SIG-M5 treated with dmso at 0.1 percent for 504 hours (cell line): ENCODE measurements around the gene GRIK2.
"Not testable (repeated sequence)": the region's sequence is repeated elsewhere in the genome, so short reads cannot be mapped to it uniquely, and the experiment has no call there.

Experiments used
- DNase-seq: peaks from one replicate; lab custom pipeline; 2025; ENCODE audit not compliant: unreplicated experiment; lab: John Stamatoyannopoulos, UW

The GRIK2 gene

DNA sequence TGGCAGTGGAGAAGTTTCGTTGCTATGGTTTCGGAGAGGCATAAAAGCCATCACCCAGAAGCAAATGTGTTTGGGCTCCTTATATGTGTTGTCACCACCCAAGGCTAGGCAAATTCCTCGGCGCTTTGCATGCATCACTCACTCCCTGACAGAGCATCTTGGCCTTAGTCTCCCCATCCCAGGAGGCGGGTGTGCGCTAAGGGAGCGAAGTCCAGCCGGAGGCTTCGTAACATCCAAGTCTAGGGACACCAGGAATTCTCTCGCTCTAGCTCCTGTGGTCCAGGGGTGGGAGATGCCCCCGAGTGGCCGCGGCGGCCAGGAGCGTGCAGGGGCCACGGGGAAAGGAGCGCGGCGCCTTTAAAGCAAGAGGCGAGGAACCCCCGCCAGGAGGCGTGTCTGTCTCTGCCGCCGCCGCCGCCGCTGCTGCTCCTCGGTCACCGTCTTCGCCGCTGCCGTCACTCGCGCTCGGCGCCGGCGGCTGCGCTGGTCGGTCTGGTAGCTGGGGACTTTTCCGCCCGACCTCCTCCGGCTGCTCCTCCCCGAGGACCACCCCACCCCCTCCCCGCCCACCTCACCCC lies at the start of gene GRIK2:
GRIK2 (plus strand) TSS at position 458 of the 578 bp plus-strand sequence.
- DNase-seq: peak; percentile 19

DNA sequence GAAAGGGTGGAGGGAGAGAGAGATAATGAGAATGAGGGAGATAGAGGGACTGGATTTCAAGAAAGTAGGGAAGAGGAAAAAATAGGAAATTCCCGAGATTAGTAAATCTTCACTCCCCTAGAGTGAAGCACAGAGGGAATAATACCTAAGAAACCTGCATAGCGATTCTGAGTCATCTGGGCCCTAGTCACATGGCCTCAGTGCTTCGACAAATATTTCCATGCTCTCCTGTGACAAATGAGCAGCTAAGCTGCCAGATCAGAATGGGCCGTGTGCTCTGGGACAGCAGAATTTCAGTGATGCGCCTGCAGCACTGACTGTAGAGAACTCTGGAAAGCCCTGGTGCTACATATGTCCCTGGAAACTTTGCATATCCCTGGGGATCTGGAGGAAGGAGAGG lies 48.6 kb upstream of the GRIK2 start:
- no peak for DNase-seq

DNA sequence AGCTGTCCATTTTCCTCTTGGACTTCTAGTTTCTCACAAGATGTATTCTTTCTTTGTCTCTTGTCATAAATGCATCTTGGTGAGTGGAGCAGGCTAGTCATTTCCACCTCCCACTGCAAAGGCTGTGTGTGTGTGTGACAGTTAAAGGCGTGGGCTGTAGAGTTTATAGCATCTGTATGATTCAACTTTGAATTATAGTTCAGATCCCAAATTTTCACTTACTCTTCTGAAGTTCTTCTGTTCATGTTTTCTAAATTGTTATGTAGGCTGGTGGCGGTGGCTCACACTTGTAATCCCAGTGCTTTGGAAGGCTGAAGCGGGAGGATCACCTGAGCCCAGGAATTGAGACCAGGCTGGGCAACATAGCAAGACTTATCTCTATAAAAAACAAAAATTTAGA lies 44.7 kb upstream of the GRIK2 start:
- no peak for DNase-seq

DNA sequence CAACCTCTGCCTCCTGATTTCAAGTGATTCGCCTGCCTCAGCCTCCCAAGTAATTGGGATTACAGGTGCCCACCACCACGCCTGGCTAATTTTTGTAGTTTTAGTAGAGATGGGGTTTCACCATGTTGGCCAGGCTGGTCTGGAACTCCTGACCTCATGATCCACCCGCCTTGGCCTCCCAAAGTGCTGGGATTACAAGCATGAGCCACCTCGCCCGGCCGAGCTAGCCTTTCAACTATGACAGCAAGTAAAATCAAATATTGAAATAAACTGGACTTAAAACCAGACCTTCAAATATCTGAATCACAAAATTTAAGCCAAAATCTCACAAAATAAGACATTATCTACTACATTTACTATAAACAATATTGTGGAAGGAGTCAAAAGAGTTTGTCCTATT lies 42.9 kb upstream of the GRIK2 start:
- DNase-seq: not testable (repeated sequence)

DNA sequence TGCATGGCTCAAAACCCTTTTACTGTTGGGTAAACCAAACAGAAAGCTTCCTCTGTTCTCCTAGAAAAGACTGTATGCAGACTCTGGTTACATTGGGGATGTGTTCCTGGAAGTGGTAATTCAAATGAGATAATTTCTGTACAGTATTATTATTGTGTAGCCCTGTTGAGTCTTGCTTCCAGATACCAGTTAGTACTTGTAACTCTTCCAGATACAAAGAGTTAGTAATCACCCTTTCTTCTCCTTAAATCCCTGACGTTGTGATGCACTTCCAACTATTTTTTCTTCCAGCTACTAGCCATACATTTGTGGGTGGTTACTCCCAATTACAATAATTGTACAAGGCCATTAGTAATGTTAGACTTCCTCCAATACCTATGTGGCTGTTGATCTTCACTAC lies 42.3 kb upstream of the GRIK2 start:
- no peak for DNase-seq

DNA sequence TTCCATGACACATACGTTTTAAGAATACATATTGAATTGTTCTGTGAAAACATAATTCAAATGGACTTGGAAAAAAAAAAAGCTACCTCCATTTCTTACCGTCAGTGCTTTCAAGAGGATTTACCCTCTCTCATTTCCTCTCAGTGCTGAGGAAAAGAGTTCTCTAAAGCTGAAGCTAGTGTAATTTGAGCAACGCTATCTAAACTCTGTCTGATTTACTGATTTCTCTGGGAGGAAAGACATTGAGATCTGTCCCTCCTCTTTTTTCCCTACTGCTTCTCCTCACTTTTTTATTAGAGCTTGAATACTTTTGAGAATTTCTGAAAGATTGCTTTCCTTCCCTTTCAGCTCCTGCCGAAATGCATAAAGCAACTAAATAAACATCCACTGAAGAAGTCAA lies 41.2 kb upstream of the GRIK2 start:
- no peak for DNase-seq

DNA sequence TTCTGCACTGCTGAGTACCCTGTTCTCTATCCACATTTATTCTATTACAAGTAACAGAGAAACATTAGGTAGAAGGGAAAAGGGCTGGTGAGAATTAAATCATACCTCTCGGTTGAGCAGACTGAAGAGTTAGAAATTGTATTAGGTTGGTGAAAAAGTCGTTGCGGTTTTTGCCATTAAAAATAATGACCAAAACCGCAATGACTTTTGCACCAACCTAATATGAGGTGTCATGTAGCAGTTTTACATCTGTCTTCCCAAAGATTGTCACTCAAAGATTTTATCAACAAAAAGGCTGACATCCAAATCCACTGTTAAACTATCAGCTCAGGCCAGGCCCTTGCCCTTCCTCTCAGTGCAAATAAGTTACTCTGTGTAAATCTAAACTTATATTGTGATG lies 28.3 kb upstream of the GRIK2 start:
- no peak for DNase-seq

DNA sequence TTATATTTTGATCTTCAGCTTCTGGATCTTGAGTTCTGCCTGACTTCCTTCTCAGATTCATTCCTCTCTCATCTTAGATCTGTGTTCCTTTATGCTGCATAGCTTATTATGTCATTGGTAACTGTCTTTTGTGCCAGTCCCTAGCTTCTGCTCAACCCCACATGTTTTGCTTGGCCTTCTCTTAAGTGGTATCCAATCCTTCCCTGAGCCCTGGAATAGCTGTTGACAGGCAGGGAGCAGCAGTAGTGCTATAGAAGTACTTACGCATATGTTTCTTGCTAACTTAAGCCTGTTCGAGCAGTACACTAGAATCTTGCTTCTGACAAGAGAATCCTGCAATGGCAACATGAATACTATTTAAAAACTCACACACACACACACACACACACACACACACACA lies 13.6 kb upstream of the GRIK2 start:
- DNase-seq: no peak

DNA sequence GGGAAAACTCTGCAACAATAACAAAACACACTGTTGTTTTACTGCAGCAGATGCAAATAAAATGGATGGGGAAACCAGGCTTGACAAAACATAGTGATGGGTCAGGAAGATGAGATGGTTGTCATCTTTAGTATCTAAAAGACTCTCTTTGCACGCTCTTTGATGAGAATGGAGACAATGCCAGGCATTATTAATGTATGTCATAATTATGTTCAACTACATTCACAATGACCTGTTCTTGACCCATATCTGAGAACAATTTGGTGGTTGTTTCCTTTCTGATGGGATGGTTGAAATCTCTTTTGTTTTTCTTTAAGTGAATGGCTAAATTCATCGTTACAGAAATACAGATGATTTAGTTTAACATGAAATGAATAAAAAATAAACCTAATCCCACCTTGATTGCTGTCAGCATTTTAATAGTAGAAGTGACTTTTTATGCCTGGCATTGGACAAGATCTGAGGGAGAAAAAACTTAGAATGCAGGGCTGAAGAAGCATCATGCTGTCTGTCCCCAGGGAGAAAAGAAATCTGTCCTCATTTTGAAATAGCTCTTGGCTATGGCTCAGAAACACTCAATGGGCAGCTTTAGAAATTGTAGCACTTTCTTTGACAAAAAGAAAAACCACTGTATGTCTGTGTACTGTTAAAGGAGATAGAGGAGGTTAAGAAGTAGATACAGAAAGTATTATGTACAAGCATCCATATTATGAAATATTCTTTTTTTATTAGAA lies 12.4 kb upstream of the GRIK2 start:
- DNase-seq: no peak

DNA sequence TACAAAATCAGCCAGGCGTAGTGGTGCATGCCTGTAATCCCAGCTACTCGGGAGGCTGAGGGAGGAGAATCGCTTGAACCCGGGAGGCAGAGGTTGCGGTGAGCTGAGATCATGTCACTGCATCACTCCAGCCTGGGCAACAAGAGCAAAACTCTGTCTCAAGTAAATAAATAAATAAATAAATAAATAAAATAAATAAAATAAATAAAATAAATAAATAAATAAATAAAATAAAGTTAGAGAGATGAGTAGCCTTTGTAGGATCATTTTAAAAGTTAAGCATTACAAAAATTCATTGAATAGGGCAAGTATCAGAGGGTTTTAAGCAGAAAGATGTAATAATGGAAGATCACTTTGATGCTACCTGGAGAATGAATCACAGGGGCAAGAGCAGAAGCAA lies 9.8 kb upstream of the GRIK2 start:
- DNase-seq: not testable (repeated sequence)

DNA sequence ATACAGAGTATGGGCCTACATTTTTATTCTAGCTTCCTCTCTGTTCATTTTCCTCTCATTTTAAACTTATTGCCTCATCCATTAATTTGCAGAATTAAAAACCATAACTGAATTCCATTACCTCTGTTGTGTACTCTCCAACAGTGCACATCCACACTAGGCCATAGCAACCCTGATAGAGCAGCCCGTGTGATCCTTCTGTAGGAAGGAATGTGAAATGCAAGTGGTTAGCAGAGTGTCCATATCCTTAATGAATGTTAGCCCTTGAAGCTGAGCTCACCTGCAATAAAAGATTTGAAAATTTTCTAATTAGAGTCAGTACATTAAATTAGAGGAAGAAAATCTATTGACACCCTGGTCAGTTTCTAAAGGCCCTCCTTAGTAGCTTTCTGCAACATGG lies 6.5 kb upstream of the GRIK2 start:
- DNase-seq: no peak

DNA sequence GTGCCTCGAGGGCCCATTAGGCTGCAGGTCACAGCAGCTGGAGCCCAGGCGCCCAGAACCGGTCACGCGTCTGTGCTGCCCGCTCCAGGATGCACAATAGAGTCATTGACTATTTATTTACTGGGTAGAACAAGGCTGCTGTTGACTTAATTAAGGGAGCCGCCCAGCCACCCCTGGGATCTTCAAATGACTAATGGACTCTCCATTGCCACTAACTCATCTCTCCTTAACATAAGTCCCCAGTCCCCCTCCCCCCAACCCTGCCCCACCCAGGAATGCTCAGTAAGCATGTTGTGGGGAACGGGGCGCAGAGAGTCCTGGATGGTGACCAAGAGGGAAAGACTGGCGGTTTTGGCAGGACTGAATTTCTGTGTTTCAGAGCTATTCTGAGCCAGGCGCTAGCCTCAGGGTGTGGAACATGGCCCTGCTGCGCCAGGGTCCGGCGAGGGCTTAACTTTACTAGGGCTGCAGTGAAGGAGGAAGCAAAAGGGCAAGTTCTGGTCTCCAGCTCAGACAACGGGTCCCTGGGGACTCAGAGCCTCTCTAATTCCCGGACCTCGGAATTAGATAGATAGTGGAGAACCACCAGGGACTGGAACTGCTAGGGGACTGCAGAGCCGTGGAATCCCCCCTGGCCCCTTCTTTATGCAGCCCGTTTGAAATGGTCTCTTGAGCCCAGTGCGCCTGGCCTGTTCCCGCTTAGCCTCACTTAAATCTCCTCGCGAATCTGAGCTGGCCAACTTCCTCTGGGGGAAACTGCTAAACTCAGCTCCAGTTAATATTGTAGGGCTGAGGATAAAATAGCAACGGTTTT lies 1.5 kb upstream of the GRIK2 start:
- DNase-seq: no peak

DNA sequence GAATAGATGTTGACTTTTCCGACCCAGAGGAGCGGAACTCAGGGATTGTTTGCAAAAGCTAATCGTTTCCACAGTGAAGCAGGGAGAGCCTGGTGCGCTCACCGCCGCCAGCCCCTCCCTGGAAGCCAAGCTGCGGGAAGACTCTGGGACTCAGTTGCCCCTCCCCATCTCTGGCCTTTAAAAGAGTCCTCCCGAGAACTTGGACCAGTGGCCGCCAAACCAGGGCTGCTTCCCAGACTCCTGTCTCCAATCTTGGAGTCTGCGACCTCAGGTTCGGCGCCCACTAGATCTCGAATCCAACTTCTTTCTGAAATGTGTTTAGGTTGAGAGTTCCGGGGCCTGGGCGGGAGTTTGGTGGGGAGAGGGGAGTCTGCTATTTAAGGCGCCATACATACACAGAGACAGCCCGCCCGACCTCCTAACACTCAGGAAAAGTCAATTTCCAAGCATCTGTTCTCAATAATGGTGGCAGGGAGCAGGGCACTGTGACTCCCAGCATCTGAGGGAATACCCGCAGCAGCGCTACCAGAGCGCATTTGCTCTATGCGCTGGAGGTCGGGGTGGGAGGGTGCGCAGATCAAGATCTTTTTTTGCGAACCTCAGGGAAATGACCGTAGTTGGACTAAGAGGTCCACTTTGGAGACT lies 800 bp upstream of the GRIK2 start:
- DNase-seq: no peak

DNA sequence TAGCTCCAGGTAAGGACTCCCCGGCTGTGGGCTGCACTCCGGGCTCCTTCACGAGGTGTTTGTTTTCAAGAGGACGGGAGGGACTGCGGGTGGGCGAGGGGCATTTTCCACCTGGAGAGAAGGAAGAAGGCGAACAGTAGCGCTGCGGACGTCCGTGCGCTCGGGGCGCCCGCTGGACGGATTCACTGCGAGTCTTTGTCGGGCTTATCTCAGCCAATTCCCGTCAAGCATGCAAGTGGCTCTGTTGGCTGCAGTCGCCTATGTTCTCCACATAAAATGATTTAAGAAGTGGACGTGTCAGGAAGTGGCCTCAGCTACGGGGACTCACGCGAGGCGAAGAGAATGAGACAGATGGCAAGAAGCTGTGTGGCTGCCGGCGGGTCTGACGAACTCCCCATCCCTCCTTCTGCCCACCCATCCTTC lies 332 bp downstream of the GRIK2 start:
- DNase-seq: no peak

DNA sequence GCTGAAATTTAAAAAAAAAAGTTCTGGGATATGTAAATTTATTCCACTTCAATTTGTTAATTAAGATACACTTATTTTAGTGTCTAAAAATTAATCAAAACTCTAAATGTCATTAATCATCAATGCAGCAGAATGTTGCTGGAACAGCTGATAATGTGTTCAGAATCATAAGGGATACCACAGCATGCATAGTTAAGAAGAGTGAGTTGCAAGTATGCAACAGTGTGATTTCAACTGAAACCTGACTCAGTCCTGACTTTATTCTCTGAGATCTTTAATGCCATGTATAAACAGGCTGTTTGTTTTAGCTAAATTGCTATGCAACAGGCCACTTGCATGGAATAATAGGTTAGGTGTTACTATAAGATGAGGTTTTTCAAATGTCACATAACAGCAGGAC lies 1.4 kb downstream of the GRIK2 start:
- no peak for DNase-seq

DNA sequence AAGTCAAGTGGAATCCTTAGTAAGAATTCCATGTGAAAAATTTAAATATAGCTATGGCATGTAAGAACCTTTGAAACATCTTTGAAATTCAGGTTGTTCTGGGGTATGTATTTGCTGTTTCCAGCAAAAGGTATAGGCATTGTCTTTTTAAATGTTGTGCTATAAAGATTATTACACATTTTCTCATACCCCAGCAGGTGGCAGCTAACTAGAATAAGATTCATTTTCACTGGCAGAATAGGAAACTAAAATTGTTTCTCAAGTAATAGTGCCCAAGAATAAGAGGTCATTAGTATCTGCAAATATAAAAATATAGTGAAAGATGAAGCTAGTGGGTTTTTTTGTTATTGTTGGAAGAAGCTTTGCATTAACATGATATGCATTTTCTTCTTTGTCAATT lies 1.8 kb downstream of the GRIK2 start:
- peak; percentile 16 for DNase-seq

DNA sequence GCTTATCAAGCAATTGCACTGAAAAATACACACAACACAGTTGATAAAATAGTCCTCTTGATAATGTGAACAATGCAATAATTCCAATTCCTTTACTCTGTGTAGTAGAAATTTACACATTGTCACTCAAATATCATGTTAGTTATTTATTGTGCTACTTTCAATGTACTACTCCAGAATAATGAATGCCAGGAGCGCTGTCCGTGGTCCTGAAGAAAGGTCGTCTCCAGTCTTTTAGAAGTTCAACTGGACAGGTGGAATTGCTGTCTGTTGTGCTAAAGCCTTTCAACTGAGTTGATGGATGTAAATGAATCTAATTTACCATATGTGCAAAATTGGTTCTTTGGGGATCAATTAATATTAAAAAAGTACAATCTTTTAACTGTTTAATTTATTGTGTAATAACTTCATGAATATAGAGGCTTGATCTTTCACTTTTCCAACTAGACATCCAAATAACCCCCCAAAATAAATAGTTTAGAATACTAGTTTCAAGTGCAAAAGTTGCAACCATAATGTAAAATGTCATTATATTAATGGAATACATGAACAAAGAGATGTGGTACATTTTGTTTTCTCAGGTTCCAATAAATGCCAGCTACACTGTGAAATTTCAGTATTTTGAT lies 3.2 kb downstream of the GRIK2 start:
- peak; percentile 49 for DNase-seq

DNA sequence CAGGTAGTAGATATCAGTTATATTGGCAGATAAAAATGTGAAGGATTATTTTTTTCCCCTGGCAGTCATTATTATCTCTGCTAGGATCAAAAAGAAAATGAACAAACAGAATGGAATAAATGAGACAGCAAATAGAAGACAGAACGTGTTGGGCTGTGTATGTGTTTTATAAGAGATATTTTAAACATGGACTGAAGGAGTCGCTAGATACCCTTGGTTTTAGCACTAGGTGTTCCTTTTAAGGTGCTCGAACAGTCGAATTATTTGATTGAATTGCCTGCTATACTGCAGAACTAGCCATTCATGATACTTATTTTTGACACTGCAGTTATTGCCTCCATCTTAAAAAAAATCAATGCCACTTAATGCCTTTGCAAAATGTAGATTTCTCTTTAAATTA lies 3.7 kb downstream of the GRIK2 start:
- peak; percentile 27 for DNase-seq

DNA sequence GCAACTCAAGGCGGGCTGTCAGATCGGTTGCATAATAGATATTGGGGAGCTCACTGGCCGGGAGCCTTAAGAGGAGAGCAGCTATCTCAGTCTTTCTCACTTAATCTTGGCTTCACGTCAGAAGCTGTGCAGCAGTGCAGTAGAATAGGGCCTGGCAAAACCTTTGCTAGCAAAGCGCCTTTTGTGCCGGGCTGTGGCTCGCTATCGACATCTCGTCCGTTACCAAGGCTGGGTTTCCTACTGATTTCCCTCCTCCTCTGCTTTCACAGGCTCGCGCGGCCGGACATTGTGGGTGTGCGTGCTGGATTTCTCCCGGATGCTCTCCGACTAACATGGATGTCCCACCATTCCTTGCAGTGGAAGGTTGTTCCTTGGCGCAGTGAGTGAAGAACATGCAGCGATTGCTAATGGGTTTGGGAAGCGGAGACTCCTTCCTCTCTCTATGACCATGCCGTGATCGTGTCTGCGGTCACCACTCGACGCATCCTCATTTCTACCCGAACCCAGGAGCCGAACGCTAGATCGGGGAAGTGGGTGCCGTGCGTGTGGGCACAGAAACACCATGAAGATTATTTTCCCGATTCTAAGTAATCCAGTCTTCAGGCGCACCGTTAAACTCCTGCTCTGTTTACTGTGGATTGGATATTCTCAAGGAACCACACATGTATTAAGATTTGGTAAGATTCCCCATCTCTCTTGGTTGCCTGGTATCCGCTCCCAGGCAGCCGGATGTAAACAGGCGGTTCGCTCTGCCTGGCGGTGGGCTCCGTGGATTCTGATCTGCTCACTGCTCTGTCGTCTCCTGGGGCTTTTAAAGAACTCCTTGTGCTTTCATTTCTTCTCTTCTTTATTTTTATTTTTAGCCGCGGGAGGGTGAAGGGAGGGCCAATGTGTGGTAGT lies 5.5 kb downstream of the GRIK2 start:
- DNase-seq: no peak

DNA sequence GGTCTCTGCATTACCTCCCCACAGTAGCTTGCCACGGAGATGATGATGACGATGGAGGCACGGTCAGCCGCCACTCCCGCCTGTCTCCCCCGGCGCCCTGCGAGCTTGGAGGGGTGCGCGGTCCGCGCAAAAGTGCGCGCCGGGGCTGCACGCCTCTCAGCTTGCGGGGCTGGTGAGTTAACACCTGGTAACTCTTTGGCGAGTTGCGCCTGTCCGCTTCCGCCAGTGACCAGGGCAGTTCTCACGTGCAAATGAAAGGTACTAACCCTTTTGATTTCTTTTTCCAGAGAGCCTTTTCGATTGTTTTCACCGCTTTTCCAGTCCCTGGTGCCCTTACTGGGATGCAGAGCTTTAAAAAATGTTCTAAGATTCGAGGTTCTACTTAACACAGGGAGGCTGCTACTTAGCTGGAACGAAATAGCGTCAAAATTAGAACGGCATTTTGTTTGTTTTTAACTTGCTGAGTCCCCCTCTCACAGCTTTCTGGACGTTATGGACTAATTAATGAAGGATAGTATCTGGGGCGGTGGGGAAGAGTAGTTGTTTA lies 6.2 kb downstream of the GRIK2 start:
- no peak for DNase-seq
